Common myeloid progenitor, CD34-positive (primary cell): ENCODE results near the gene CDC40.
"Not testable (repeated sequence)": the region's sequence is repeated elsewhere in the genome, so short reads cannot be mapped to it uniquely, and the experiment has no call there.

Source experiments
- CTCF ChIA-PET: fragments of 350-600 bp; sonication (Branson Sonifier 250); formaldehyde crosslinking; loops from one replicate; lab custom pipeline; 2021; ENCODE audit warnings: antibody characterized with exemption; lab: Charles Lee
- POLR2A ChIA-PET: fragments of 350-600 bp; sonication (Branson Sonifier 250); formaldehyde crosslinking; loops from one replicate; lab custom pipeline; 2021; ENCODE audit warnings: antibody characterized with exemption; lab: Charles Lee
- DNase-seq, 3 donors: peaks; one replicate each; pipeline versions ENCODE4 v3.0.0 to v3.0.0-alpha.2; 2013
- H3K27ac ChIP-seq, 2 experiments: 1 replicate in 1 of 2; 2 replicates in 1 of 2; pipeline ENCODE4 v1.7.0; 2013; ENCODE audit warnings: inconsistent platforms in 2 of 2, low read length in 2 of 2, mild to moderate bottlenecking in 2 of 2, low read depth in 1 of 2, moderate library complexity in 1 of 2; ENCODE audit not compliant: severe bottlenecking in 2 of 2, insufficient read depth in 1 of 2, poor library complexity in 1 of 2
- H3K27me3 ChIP-seq, 5 experiments: replicated peaks in 2 of 5; 1 replicate in 3 of 5; 2 replicates in 2 of 5; pipeline versions ENCODE4 v1.6.1 to v1.7.0; 2013; ENCODE audit warnings: low read length in 4 of 5, mild to moderate bottlenecking in 2 of 5, moderate library complexity in 2 of 5, inconsistent platforms in 1 of 5; ENCODE audit not compliant: insufficient read depth in 5 of 5, control insufficient read depth in 4 of 5
- H3K36me3 ChIP-seq, 4 experiments: 1 replicate in 2 of 4; 2 replicates in 2 of 4; pipeline versions ENCODE4 v1.6.1 to v1.7.0; 2013; ENCODE audit warnings: low read length in 3 of 4, control low read depth in 1 of 4, mild to moderate bottlenecking in 1 of 4; ENCODE audit not compliant: control insufficient read depth in 4 of 4, insufficient read depth in 4 of 4
- H3K4me1 ChIP-seq, 4 experiments: 1 replicate in 3 of 4; 2 replicates in 1 of 4; pipeline versions ENCODE4 v1.6.1 to v1.7.1; 2013; ENCODE audit warnings: low read length in 3 of 4, mild to moderate bottlenecking in 3 of 4, control low read depth in 1 of 4, inconsistent platforms in 1 of 4, moderate library complexity in 1 of 4; ENCODE audit not compliant: control insufficient read depth in 4 of 4, insufficient read depth in 4 of 4; ENCODE audit errors: control extremely low read depth in 1 of 4
- H3K4me3 ChIP-seq, 7 experiments: 1 replicate in 4 of 7; 2 replicates in 3 of 7; pipeline versions ENCODE4 v1.5.1 to v1.7.0; 2013; ENCODE audit warnings: mild to moderate bottlenecking in 7 of 7, low read length in 6 of 7, moderate library complexity in 6 of 7, inconsistent platforms in 2 of 7, low read depth in 2 of 7, control low read depth in 1 of 7; ENCODE audit not compliant: insufficient read depth in 4 of 7, control insufficient read depth in 1 of 7; ENCODE audit errors: extremely low read depth in 1 of 7
- H3K9me3 ChIP-seq, 5 experiments: 1 replicate in 4 of 5; 2 replicates in 1 of 5; pipeline versions ENCODE4 v1.6.1 to v1.7.1; 2013; ENCODE audit warnings: low read length in 4 of 5, mild to moderate bottlenecking in 2 of 5, inconsistent platforms in 1 of 5, low read depth in 1 of 5, moderate library complexity in 1 of 5; ENCODE audit not compliant: control insufficient read depth in 4 of 5, insufficient read depth in 2 of 5; ENCODE audit errors: control extremely low read depth in 1 of 5
- WGBS: methylation state at CpG from one replicate; pipeline ENCODE4 v1.1.5; 2013; ENCODE audit not compliant: insufficient coverage; 5-methylcytosine and 5-hydroxymethylcytosine counted together

Gene CDC40

GRCh38 chr6:110221738-110222137, 41.5 kb downstream of the CDC40 start:
- no peak for DNase-seq
- CTCF ChIA-PET = no interaction called here

GRCh38 chr6:110226261-110226660, 46.0 kb downstream of the CDC40 start:
- 100% methylated on average over 1 of the region's 1 CpG for WGBS
- CTCF ChIA-PET = interaction anchor here (1.1 kb wide), 1 partner anchor 12 kb away, joined by 3 read pairs; no protein-coding TSS in a partner anchor
- H3K36me3 ChIP-seq = peaks cover 20 to 52% (median 35%) of the 10 kb centered on the region in 4 experiments
- no peaks in the 10 kb centered on the region for H3K4me1 ChIP-seq
- H3K27me3 ChIP-seq = no peaks in the 10 kb centered on the region
- no peak overlapping the region for H3K27ac ChIP-seq
- POLR2A ChIA-PET = no interaction called here
- H3K4me3 ChIP-seq = no peak overlapping the region
- no peak for DNase-seq
- no peaks in the 10 kb centered on the region for H3K9me3 ChIP-seq

More at GRCh38 chr6:110221738-110222137, 41.5 kb downstream of the CDC40 start:
- H3K9me3 ChIP-seq = no peaks in the 10 kb centered on the region
- no peak overlapping the region for H3K4me3 ChIP-seq
- POLR2A ChIA-PET = no interaction called here
- peaks cover 12 to 55% (median 40%) of the 10 kb centered on the region in 4 experiments for H3K36me3 ChIP-seq
- no peaks in the 10 kb centered on the region for H3K4me1 ChIP-seq
- no peaks in the 10 kb centered on the region for H3K27me3 ChIP-seq
- no peak overlapping the region for H3K27ac ChIP-seq

- CTCF ChIA-PET = no interaction called here
- Histone ChIP-seq H3K4me3 (no peak overlapping the region), H3K9me3 (peaks cover 0 to 2% (median 0%) of the 10 kb centered on the region in 5 experiments), H3K27ac (no peak overlapping the region), H3K36me3 (peaks cover 7 to 25% (median 15%) of the 10 kb centered on the region in 4 experiments), H3K27me3 (no peaks in the 10 kb centered on the region), H3K4me1 (peaks cover 0 to 9% (median 2%) of the 10 kb centered on the region in 4 experiments)
- WGBS = no CpG with 5 or more reads among the region's 2 CpGs
- DNase-seq = no peak
- POLR2A ChIA-PET = no interaction called here
Observed at GRCh38 chr6:110232450-110232849, 52.2 kb downstream of the CDC40 start.

- Histone ChIP-seq H3K36me3 (peaks cover 3 to 15% (median 8%) of the 10 kb centered on the region in 4 experiments), H3K27me3 (no peaks in the 10 kb centered on the region), H3K4me3 (peak overlapping the region in 2 of 7 experiments; percentile 8 to 48), H3K4me1 (peaks cover 0 to 9% (median 2%) of the 10 kb centered on the region in 4 experiments), H3K9me3 (peaks cover 0 to 2% (median 0%) of the 10 kb centered on the region in 5 experiments), H3K27ac (peak overlapping the region in 1 of 2 experiments; percentile 38)
- CTCF ChIA-PET = no interaction called here
- 100% methylated on average over 2 of the region's 2 CpGs for whole genome bisulfite sequencing
- DNase-seq = peak; percentile 39 to 83 (median 72)
- POLR2A ChIA-PET = no interaction called here
Observed at GRCh38 chr6:110233770-110234374, 53.6 kb downstream of the CDC40 start.

- POLR2A ChIA-PET = interaction anchor here (0.7 kb wide), 1 partner anchor 1880 kb away, joined by 3 read pairs; no protein-coding TSS in a partner anchor
- H3K36me3 ChIP-seq, H3K4me3 ChIP-seq, H3K4me1 ChIP-seq, H3K9me3 ChIP-seq, H3K27me3 ChIP-seq, CTCF ChIA-PET, DNase-seq, H3K27ac ChIP-seq: not testable (repeated sequence)
- no CpG with 5 or more reads among the region's 1 CpG for WGBS
Observed at GRCh38 chr6:110236007-110236406, 55.8 kb downstream of the CDC40 start.

GRCh38 chr6:110239526-110240274, 59.5 kb downstream of the CDC40 start:
- H3K4me3 ChIP-seq = no peak overlapping the region
- peak in 1 of 3 donors; percentile 34 for DNase-seq
- no CpG with 5 or more reads among the region's 1 CpG for WGBS
- POLR2A ChIA-PET = no interaction called here
- H3K9me3 ChIP-seq = peaks cover 0 to 2% (median 0%) of the 10 kb centered on the region in 5 experiments
- no peaks in the 10 kb centered on the region for H3K4me1 ChIP-seq
- peaks cover 0 to under 1% (median 0%) of the 10 kb centered on the region in 5 experiments for H3K27me3 ChIP-seq
- H3K36me3 ChIP-seq = peaks cover 0 to 4% (median 3%) of the 10 kb centered on the region in 4 experiments
- CTCF ChIA-PET = interaction anchor here (0.8 kb wide), 1 partner anchor 152 kb away, joined by 4 read pairs; no protein-coding TSS in a partner anchor
- H3K27ac ChIP-seq = no peak overlapping the region

GRCh38 chr6:110244621-110245020, 64.4 kb downstream of the CDC40 start:
- CTCF ChIA-PET, H3K4me3 ChIP-seq, H3K9me3 ChIP-seq, H3K27ac ChIP-seq, H3K36me3 ChIP-seq, DNase-seq, H3K27me3 ChIP-seq, H3K4me1 ChIP-seq, POLR2A ChIA-PET: not testable (repeated sequence)
- 100% methylated on average over 1 of the region's 3 CpGs for whole genome bisulfite sequencing
